ENCODE results near the gene NOTO.

NOTO gene

GRCh38 chr2:73258913-73259215, 56.5 kb downstream of the NOTO start:
- no peak for DNase-seq

GRCh38 chr2:73259276-73259675, 56.9 kb downstream of the NOTO start:
- DNase-seq = no peak

GRCh38 chr2:73259704-73260337, 57.4 kb downstream of the NOTO start:
- DNase-seq = no peak

GRCh38 chr2:73260338-73260984, 58.1 kb downstream of the NOTO start:
- no peak for DNase-seq

Measured in NCI-H748 treated with DMSO at 0.1 percent for 48 hours (cell line).